PFSK-1 (cell line): ENCODE measurements around the gene DDC.

Source experiments
- FOXP2 ChIP-seq: optimal IDR thresholded peaks from 2 replicates; pipeline ENCODE3; 2011; ENCODE audit warnings: borderline replicate concordance, control low read depth, inconsistent platforms; ENCODE audit not compliant: insufficient read depth; ENCODE audit errors: extremely low read length, extremely low read depth
- POLR2AphosphoS5 ChIP-seq: IDR thresholded peaks from 2 replicates; pipeline ENCODE4 v1.6.1; 2012; ENCODE audit warnings: low read depth, mild to moderate bottlenecking, control low read depth, low read length, moderate library complexity
- SIN3A ChIP-seq: IDR thresholded peaks from 2 replicates; pipeline ENCODE4 v1.6.1; 2012; ENCODE audit warnings: mild to moderate bottlenecking, low read length, moderate library complexity, borderline replicate concordance; ENCODE audit not compliant: insufficient read depth
- TAF1 ChIP-seq: IDR thresholded peaks from 2 replicates; pipeline ENCODE4 v1.6.1; 2012; ENCODE audit warnings: low read length, control low read depth, borderline replicate concordance; ENCODE audit not compliant: insufficient read depth
- TF ChIP-seq, protein P1 (sequence below), 2 experiments: IDR thresholded peaks; 2 replicates each; pipeline versions ENCODE4 v1.6.1 to v1.8.0; 2011 to 2012; ENCODE audit warnings: low read depth in 2 of 2, low read length in 2 of 2, control low read depth in 1 of 2, inconsistent platforms in 1 of 2, mild to moderate bottlenecking in 1 of 2, moderate library complexity in 1 of 2; ENCODE audit not compliant: insufficient read depth in 1 of 2

The DDC gene

DNA sequence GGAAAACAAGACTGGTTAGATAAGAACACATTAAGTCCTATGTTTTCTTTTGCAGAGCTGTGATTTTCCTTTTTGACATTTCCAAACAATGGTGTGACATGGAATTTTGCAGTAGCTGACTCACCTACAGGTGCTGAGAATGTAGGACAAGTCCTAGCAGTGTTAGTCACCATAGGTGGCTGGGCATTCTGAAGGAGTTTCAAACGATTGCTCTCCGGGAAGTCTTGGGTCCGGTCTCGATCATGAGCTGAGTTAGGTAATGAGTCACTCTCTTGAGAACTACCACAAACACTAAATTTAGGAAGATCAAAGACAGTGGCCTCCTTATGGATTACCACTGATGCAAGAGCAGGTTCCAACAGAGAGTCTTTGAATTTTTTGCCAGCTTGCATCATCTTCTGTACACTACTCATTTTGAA, 118.7 kb downstream of the DDC start:
- TF ChIP-seq TAF1 (no peak), SIN3A (no peak), POLR2AphosphoS5 (no peak), FOXP2 (no peak)
- TF ChIP-seq, protein P1, sequence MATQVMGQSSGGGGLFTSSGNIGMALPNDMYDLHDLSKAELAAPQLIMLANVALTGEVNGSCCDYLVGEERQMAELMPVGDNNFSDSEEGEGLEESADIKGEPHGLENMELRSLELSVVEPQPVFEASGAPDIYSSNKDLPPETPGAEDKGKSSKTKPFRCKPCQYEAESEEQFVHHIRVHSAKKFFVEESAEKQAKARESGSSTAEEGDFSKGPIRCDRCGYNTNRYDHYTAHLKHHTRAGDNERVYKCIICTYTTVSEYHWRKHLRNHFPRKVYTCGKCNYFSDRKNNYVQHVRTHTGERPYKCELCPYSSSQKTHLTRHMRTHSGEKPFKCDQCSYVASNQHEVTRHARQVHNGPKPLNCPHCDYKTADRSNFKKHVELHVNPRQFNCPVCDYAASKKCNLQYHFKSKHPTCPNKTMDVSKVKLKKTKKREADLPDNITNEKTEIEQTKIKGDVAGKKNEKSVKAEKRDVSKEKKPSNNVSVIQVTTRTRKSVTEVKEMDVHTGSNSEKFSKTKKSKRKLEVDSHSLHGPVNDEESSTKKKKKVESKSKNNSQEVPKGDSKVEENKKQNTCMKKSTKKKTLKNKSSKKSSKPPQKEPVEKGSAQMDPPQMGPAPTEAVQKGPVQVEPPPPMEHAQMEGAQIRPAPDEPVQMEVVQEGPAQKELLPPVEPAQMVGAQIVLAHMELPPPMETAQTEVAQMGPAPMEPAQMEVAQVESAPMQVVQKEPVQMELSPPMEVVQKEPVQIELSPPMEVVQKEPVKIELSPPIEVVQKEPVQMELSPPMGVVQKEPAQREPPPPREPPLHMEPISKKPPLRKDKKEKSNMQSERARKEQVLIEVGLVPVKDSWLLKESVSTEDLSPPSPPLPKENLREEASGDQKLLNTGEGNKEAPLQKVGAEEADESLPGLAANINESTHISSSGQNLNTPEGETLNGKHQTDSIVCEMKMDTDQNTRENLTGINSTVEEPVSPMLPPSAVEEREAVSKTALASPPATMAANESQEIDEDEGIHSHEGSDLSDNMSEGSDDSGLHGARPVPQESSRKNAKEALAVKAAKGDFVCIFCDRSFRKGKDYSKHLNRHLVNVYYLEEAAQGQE (IDR thresholded peaks at IDR 0.05; ENCODE audit: insufficient read depth in 1 of 2, low read depth in 2 of 2, low read length in 2 of 2) = no peak

- no peak for TF ChIP-seq FOXP2
- TF ChIP-seq TAF1 = no peak
Measured at GRCh38 chr7:50436133-50436806, 128.9 kb downstream of the DDC start.

DNA sequence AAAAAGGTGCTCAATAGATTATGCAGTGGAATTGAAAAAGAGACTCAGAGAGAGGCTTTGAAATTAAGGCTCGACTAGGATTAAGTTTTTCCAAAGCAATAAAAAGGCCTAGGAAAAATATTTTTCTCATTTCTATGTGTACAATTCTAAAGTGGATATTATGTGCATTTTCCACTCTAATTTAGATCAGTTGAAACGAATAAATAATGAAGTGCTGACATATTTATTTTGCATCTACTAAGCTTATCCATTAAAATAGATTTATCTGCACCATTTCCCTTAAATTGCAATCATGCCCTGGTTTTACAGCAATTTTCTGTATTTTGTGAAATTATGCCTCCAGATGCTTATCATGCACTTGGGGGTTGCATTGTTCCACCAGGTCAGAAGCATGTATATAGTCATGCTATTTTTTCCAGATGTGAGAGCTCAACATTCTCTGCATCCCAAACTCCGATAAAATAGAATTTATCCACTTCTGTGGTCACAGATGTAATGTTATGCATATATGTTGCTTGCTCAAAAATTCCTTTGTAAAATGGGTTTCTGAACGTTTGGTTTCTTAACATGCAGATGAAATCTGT, 133.4 kb downstream of the DDC start:
- TF ChIP-seq FOXP2 (no peak), SIN3A (no peak), POLR2AphosphoS5 (no peak), TAF1 (no peak)
- TF ChIP-seq, protein P1 (IDR thresholded peaks at IDR 0.05; ENCODE audit: insufficient read depth in 1 of 2, low read depth in 2 of 2, low read length in 2 of 2) = no peak

- no peak for TF ChIP-seq TAF1
- TF ChIP-seq, protein P1 (IDR thresholded peaks at IDR 0.05; ENCODE audit: insufficient read depth in 1 of 2, low read depth in 2 of 2, low read length in 2 of 2) = no peak
- no peak for TF ChIP-seq FOXP2
- no peak for TF ChIP-seq SIN3A
- no peak for TF ChIP-seq POLR2AphosphoS5
Measured at GRCh38 chr7:50431316-50431715, 133.9 kb downstream of the DDC start.

DNA sequence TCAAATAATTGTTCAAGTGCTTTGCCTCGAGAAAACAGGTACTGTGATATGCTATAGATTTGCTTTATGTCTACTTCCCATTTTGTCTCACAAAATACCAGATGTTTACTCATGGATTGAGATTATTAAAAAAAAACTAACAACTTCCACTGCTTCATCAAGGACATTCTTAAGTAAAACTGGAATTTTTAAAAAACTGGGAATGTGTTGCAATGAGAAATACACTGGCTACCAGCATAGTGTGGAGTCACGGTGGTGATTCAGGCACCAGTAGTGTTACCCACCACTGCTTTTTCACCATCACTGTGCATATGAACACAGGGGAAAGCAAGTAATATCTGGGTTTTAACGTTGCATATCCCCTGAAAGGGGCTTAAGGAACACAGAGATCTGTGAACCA, 136.3 kb downstream of the DDC start:
- TF ChIP-seq, protein P1 (IDR thresholded peaks at IDR 0.05; ENCODE audit: insufficient read depth in 1 of 2, low read depth in 2 of 2, low read length in 2 of 2) = no peak
- no peak for TF ChIP-seq POLR2AphosphoS5
- TF ChIP-seq SIN3A = no peak
- TF ChIP-seq TAF1 = no peak
- no peak for TF ChIP-seq FOXP2
